ENCODE results near the gene SGPL1. TPM values are rescaled to one million over a fixed set of nuclear protein-coding genes. Genes with fewer than 3 reads are reported as not detected.
"Not testable (repeated sequence)": the region's sequence is repeated elsewhere in the genome, so short reads cannot be mapped to it uniquely, and the experiment has no call there.

The SGPL1 gene
- total RNA-seq, 2 experiments from 2014 or later, result 13.7 to 16.6 TPM

GRCh38 chr10:70853038-70853437, 37.3 kb downstream of the SGPL1 start:
- ChIA-PET CTCF (no interaction called here), POLR2A (interaction anchor here (0.7 kb wide), 1 partner anchor 11 kb away, joined by 3 read pairs; no protein-coding TSS in a partner anchor)
- ATAC-seq, result no peak
- H3K9me3 Mint-ChIP-seq, result no peaks in the 10 kb centered on the region
- H3K27ac Mint-ChIP-seq, result no peak overlapping the region
- intact Hi-C loops (cut with micrococcal nuclease), result no loop called here
- no peak for DNase-seq
- peaks cover 26% of the 10 kb centered on the region for H3K36me3 Mint-ChIP-seq (ENCODE audit: low read depth)
- H3K4me1 Mint-ChIP-seq (ENCODE audit: low read depth), result peaks cover 18% of the 10 kb centered on the region
- H3K4me3 Mint-ChIP-seq, result no peak overlapping the region
- TF ChIP-seq, protein P1, sequence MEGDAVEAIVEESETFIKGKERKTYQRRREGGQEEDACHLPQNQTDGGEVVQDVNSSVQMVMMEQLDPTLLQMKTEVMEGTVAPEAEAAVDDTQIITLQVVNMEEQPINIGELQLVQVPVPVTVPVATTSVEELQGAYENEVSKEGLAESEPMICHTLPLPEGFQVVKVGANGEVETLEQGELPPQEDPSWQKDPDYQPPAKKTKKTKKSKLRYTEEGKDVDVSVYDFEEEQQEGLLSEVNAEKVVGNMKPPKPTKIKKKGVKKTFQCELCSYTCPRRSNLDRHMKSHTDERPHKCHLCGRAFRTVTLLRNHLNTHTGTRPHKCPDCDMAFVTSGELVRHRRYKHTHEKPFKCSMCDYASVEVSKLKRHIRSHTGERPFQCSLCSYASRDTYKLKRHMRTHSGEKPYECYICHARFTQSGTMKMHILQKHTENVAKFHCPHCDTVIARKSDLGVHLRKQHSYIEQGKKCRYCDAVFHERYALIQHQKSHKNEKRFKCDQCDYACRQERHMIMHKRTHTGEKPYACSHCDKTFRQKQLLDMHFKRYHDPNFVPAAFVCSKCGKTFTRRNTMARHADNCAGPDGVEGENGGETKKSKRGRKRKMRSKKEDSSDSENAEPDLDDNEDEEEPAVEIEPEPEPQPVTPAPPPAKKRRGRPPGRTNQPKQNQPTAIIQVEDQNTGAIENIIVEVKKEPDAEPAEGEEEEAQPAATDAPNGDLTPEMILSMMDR (IDR thresholded peaks at IDR 0.05), result no peak
- no peaks in the 10 kb centered on the region for H3K27me3 Mint-ChIP-seq

DNA sequence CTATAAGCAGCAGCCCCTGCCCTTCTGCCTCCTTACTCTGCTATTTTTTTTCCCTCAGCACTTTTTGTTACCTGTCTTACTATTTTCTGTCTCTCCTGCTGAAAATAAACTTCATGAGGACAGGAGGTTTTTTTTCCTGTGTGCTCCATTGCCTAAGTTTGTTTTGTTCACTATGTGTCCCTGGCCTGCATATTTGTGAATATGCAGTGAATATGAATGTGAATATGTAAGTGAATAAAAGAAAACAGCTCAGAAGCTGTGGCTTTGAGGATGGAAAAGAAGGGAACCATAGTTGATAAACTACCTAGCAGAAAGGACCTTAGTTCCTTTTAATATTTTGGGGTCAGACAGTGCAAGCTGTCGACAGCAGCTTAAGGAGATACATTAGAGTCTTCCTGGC, 37.7 kb downstream of the SGPL1 start:
- Mint-ChIP-seq H3K36me3 (ENCODE audit: low read depth) (peaks cover 27% of the 10 kb centered on the region), H3K9me3 (no peaks in the 10 kb centered on the region), H3K27ac (no peak overlapping the region), H3K4me3 (no peak overlapping the region), H3K27me3 (no peaks in the 10 kb centered on the region), H3K4me1 (ENCODE audit: low read depth) (peaks cover 17% of the 10 kb centered on the region)
- TF ChIP-seq, protein P1 (IDR thresholded peaks at IDR 0.05), result no peak
- ChIA-PET POLR2A (interaction anchor here (0.7 to 0.8 kb wide), 2 partner anchors 11 to 20 kb away, joined by 3 read pairs; no protein-coding TSS in a partner anchor), CTCF (interaction anchor here (1.1 kb wide), 1 partner anchor 304 kb away, joined by 3 read pairs; no protein-coding TSS in a partner anchor)
- intact Hi-C loops (cut with micrococcal nuclease), result no loop called here
- ATAC-seq, result no peak
- DNase-seq, result no peak

- H3K9me3 Mint-ChIP-seq, result no peaks in the 10 kb centered on the region
- TF ChIP-seq, protein P1 (IDR thresholded peaks at IDR 0.05), result no peak
- intact Hi-C loops (cut with micrococcal nuclease), result no loop called here
- H3K4me3 Mint-ChIP-seq, result no peak overlapping the region
- peaks cover 6% of the 10 kb centered on the region for H3K4me1 Mint-ChIP-seq (ENCODE audit: low read depth)
- ChIA-PET POLR2A (no interaction called here), CTCF (interaction anchor here (2.1 kb wide), 1 partner anchor 14 kb away, joined by 7 read pairs; no protein-coding TSS in a partner anchor)
- H3K27me3 Mint-ChIP-seq, result no peaks in the 10 kb centered on the region
- no peak for DNase-seq
- H3K27ac Mint-ChIP-seq, result no peak overlapping the region
- no peak for ATAC-seq
- H3K36me3 Mint-ChIP-seq (ENCODE audit: low read depth), result peaks cover 38% of the 10 kb centered on the region
These were observed 40.7 kb downstream of the SGPL1 start for GRCh38 chr10:70856454-70856853.

GRCh38 chr10:70858759-70859158, 43.0 kb downstream of the SGPL1 start:
- CTCF ChIA-PET, result interaction anchor here (1.1 kb wide), 1 partner anchor 10 kb away, joined by 3 read pairs; no protein-coding TSS in a partner anchor
- no peak overlapping the region for H3K27ac Mint-ChIP-seq
- DNase-seq (no peak), ATAC-seq (no peak)
- H3K27me3 Mint-ChIP-seq, result no peaks in the 10 kb centered on the region
- intact Hi-C loops (cut with micrococcal nuclease), result no loop called here
- H3K4me1 Mint-ChIP-seq (ENCODE audit: low read depth), result peaks cover 9% of the 10 kb centered on the region
- H3K9me3 Mint-ChIP-seq, result no peaks in the 10 kb centered on the region
- POLR2A ChIA-PET, result no interaction called here
- no peak overlapping the region for H3K4me3 Mint-ChIP-seq
- TF ChIP-seq, protein P1 (IDR thresholded peaks at IDR 0.05), result no peak
- H3K36me3 Mint-ChIP-seq (ENCODE audit: low read depth), result peaks cover 35% of the 10 kb centered on the region

- ATAC-seq; H3K27ac Mint-ChIP-seq; POLR2A ChIA-PET; CTCF ChIA-PET; H3K9me3 Mint-ChIP-seq; H3K4me3 Mint-ChIP-seq; H3K27me3 Mint-ChIP-seq; DNase-seq; intact Hi-C loops (cut with micrococcal nuclease): not testable (repeated sequence)
- peaks cover 15% of the 10 kb centered on the region for H3K4me1 Mint-ChIP-seq (ENCODE audit: low read depth)
- peaks cover 29% of the 10 kb centered on the region for H3K36me3 Mint-ChIP-seq (ENCODE audit: low read depth)
These were observed 45.9 kb downstream of the SGPL1 start for GRCh38 chr10:70861495-70862197.
